A549 (cell line): ENCODE results near the gene HAND2. TPM values are rescaled to one million over a fixed set of nuclear protein-coding genes. Genes with fewer than 3 reads are reported as not detected.

Experiments
- ATAC-seq, 2 experiments: fragments of 200-7000 bp in 1 of 2; fragments of >200 bp in 1 of 2; cut with Nextera tagmentation in 1 of 2; cut with Tn5 transposase in 1 of 2; 3 replicates each; pipeline versions ENCODE4 v1.8.0 to v1.9.1; 2018 to 2020; ENCODE audit warnings: mild to moderate bottlenecking in 1 of 2, moderate library complexity in 1 of 2
- CTCF ChIA-PET: fragments of 300-600 bp; sonication (Branson Sonifier 250); formaldehyde crosslinking; extraction: SDS; loops from one replicate; lab custom pipeline; 2021; ENCODE audit warnings: antibody characterized with exemption, inconsistent platforms; lab: Yijun Ruan, JAX
- POLR2A ChIA-PET: fragments of 350-600 bp; formaldehyde crosslinking; extraction: SDS; loops from one replicate; lab custom pipeline; 2021; ENCODE audit warnings: antibody characterized with exemption, inconsistent platforms; lab: Yijun Ruan, JAX
- DNase-seq, 2 experiments: peaks; one replicate each; pipeline versions ENCODE4 v3.0.0 to v3.0.0-alpha.2; 2011 to 2016; ENCODE audit warnings: low read depth in 1 of 2, low spot score in 1 of 2
- FAIRE-seq: peaks from 2 replicates; lab custom pipeline; 2011; peaks lifted over from hg19 to GRCh38; lab: Jason Lieb, UNC
- H3K27ac ChIP-seq, 2 experiments: fragments of >200 bp; sonication (Bioruptor Twin); formaldehyde crosslinking; 3 replicates each; pipeline ENCODE4 v1.5.1; 2016 to 2017
- H3K4me1 ChIP-seq: fragments of >200 bp; sonication (Bioruptor Twin); formaldehyde crosslinking; 3 replicates; pipeline ENCODE4 v1.6.1; 2016
- H3K4me2 ChIP-seq: fragments of >200 bp; sonication (Bioruptor Twin); formaldehyde crosslinking; 3 replicates; pipeline ENCODE4 v1.6.1; 2016
- H3K4me3 ChIP-seq: fragments of >200 bp; sonication (Bioruptor Twin); formaldehyde crosslinking; 3 replicates; pipeline ENCODE4 v1.5.1; 2016
- H3K9me3 ChIP-seq: fragments of >200 bp; sonication (Bioruptor Twin); formaldehyde crosslinking; 3 replicates; pipeline ENCODE4 v1.6.1; 2016
- BHLHE40 ChIP-seq: IDR thresholded peaks from 2 replicates; pipeline ENCODE4 v1.6.1; 2012; ENCODE audit warnings: low read depth, low read length, inconsistent platforms
- CBX2 ChIP-seq: fragments of 200-600 bp; sonication (generic); IDR thresholded peaks from 2 replicates; pipeline ENCODE4 v1.6.1; 2016; ENCODE audit warnings: low read depth, mild to moderate bottlenecking, borderline replicate concordance
- CEBPB ChIP-seq, 2 experiments: fragments of >200 bp in 1 of 2; sonication (Bioruptor Twin) in 1 of 2; formaldehyde crosslinking in 1 of 2; IDR thresholded peaks; 2 replicates each; pipeline ENCODE4 v1.6.1; 2012 to 2016
- CHD2 ChIP-seq: fragments of 150-350 bp; IDR thresholded peaks from 2 replicates; pipeline ENCODE4 v1.6.1; 2014; ENCODE audit warnings: low read length; ENCODE audit not compliant: partially characterized antibody
- CHD4 ChIP-seq: fragments of 200-600 bp; sonication (generic); IDR thresholded peaks from 2 replicates; pipeline ENCODE4 v1.6.1; 2016; ENCODE audit warnings: antibody characterized with exemption, mild to moderate bottlenecking, borderline replicate concordance
- EHF ChIP-seq: fragments of 250-450 bp; sonication (Bioruptor Pico); IDR thresholded peaks from 2 replicates; pipeline ENCODE4 v1.5.0; 2020; ENCODE audit warnings: mild to moderate bottlenecking
- EHMT2 ChIP-seq: fragments of 200-600 bp; sonication (generic); IDR thresholded peaks from 2 replicates; pipeline ENCODE4 v1.6.1; 2016; ENCODE audit warnings: antibody characterized with exemption, low read depth, mild to moderate bottlenecking, moderate library complexity
- EP300 ChIP-seq, 2 experiments: fragments of >200 bp; sonication (Bioruptor Twin); formaldehyde crosslinking; IDR thresholded peaks; 2 replicates in 1 of 2; 3 replicates in 1 of 2; pipeline ENCODE4 v1.6.1; 2016 to 2017
- ESRRA ChIP-seq: fragments of 150-350 bp; IDR thresholded peaks from 2 replicates; pipeline ENCODE4 v1.6.1; 2014; ENCODE audit warnings: mild to moderate bottlenecking, low read length, borderline replicate concordance
- FOSB ChIP-seq: fragments of 250-450 bp; sonication (Bioruptor Pico); IDR thresholded peaks from 2 replicates; pipeline ENCODE4 v1.5.0; 2020; ENCODE audit warnings: mild to moderate bottlenecking, moderate library complexity
- GATA3 ChIP-seq: IDR thresholded peaks from 2 replicates; pipeline ENCODE4 v1.6.1; 2012; ENCODE audit warnings: borderline replicate concordance
- HDAC2 ChIP-seq: fragments of 200-600 bp; sonication (generic); IDR thresholded peaks from 2 replicates; pipeline ENCODE4 v1.6.1; 2016
- HEYL ChIP-seq: fragments of 250-450 bp; sonication (Bioruptor Pico); IDR thresholded peaks from 2 replicates; pipeline ENCODE4 v1.8.0; 2021; ENCODE audit warnings: mild to moderate bottlenecking, moderate library complexity
- KDM5A ChIP-seq: fragments of 200-600 bp; sonication (generic); IDR thresholded peaks from 2 replicates; pipeline ENCODE4 v1.6.1; 2016; ENCODE audit warnings: antibody characterized with exemption, mild to moderate bottlenecking
- MAFK ChIP-seq: fragments of 450-650 bp; IDR thresholded peaks from 2 replicates; pipeline ENCODE4 v1.6.1; 2014; ENCODE audit not compliant: partially characterized antibody
- RARB ChIP-seq: fragments of 250-450 bp; sonication (Bioruptor Pico); IDR thresholded peaks from 2 replicates; pipeline ENCODE4 v1.8.0; 2021; ENCODE audit warnings: mild to moderate bottlenecking, moderate library complexity
- RNF2 ChIP-seq: fragments of 200-600 bp; sonication (generic); IDR thresholded peaks from 2 replicates; pipeline ENCODE4 v1.6.1; 2016; ENCODE audit warnings: low read depth, mild to moderate bottlenecking, antibody characterized with exemption, moderate library complexity, borderline replicate concordance
- SREBF2 ChIP-seq: fragments of 450-650 bp; IDR thresholded peaks from 2 replicates; pipeline ENCODE4 v1.6.1; 2014; ENCODE audit warnings: mild to moderate bottlenecking, moderate library complexity
- TP53 ChIP-seq: fragments of 250-450 bp; sonication (Bioruptor Pico); IDR thresholded peaks from 2 replicates; pipeline ENCODE4 v1.5.0; 2021; ENCODE audit warnings: mild to moderate bottlenecking, moderate library complexity
- ZFP36 ChIP-seq: fragments of 450-650 bp; IDR thresholded peaks from 2 replicates; pipeline ENCODE4 v1.6.1; 2014; ENCODE audit warnings: borderline replicate concordance; ENCODE audit not compliant: partially characterized antibody
- ZSCAN20 ChIP-seq: fragments of 250-450 bp; sonication (Bioruptor Pico); IDR thresholded peaks from 2 replicates; pipeline ENCODE4 v1.8.0; 2022; ENCODE audit warnings: mild to moderate bottlenecking, moderate library complexity
- WGBS: methylation state at CpG from one replicate; pipeline ENCODE4 v1.1.6; 2017; ENCODE audit errors: missing lambda C conversion rate; 5-methylcytosine and 5-hydroxymethylcytosine counted together
- polyA plus RNA-seq, 4 experiments: library from polyadenylated mRNA; depleted of rRNA in 3 of 4; stranded (reverse); fragments of >200 nt; fragmentation: RNase III in 1 of 4; extraction: RNeasy Plus Mini Kit Qiagen cat#74134 plus additional on column Dnase treatment in 1 of 4; gene quantifications; 2 replicates in 3 of 4; 3 replicates in 1 of 4; pipeline ENCODE4 v1.2.3, GENCODE V29; 2011 to 2017
- TF ChIP-seq, protein P1 (sequence below): fragments of >200 bp; sonication (Bioruptor Twin); formaldehyde crosslinking; IDR thresholded peaks from 2 replicates; pipeline ENCODE4 v1.6.1; 2016
- TF ChIP-seq, protein P2 (sequence below): fragments of 450-650 bp; IDR thresholded peaks from 2 replicates; pipeline ENCODE4 v1.6.1; 2014; ENCODE audit warnings: antibody characterized with exemption
- TF ChIP-seq, protein P3 (sequence below): fragments of 250-450 bp; sonication (Bioruptor Pico); IDR thresholded peaks from 2 replicates; pipeline ENCODE4 v1.5.0; 2021; ENCODE audit warnings: mild to moderate bottlenecking, moderate library complexity, borderline replicate concordance
- TF ChIP-seq, protein P4 (sequence below): fragments of 150-350 bp; IDR thresholded peaks from 2 replicates; pipeline ENCODE4 v1.6.1; 2014; ENCODE audit warnings: low read depth, mild to moderate bottlenecking, low read length
- TF ChIP-seq, protein P5 (sequence below): IDR thresholded peaks from 2 replicates; pipeline ENCODE4 v1.6.1; 2012
- TF ChIP-seq, protein P6 (sequence below): IDR thresholded peaks from 2 replicates; pipeline ENCODE4 v1.6.1; 2012; ENCODE audit warnings: low read depth, borderline replicate concordance

The HAND2 gene
- polyA plus RNA-seq, 2 of the 4 experiments (the other 2 are of a cell fraction), result 0.44 to 0.63 TPM

DNA sequence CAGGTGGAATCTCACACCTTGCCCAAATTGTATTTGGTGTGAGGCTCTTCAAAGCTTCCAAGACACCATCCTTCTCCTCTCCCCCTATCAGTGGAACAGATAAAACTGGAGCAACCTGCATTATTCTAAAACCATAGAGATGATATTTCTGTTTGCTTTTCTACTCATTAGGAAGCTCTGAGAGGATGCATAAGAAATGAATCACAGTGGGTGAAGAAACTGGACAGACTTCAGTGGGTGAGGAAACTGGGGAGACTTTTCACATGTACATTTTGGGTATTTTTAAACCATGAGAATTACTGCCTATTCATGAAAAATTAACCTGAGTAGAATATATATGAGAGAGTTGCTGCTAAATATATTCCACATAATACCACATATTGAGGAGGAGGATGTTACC is 16.4 kb downstream of the HAND2 start (continued):
- TF ChIP-seq MAFK (no peak), HEYL (CRISPR knock-in tag) (no peak), RARB (no peak)
- TF ChIP-seq, protein P1, sequence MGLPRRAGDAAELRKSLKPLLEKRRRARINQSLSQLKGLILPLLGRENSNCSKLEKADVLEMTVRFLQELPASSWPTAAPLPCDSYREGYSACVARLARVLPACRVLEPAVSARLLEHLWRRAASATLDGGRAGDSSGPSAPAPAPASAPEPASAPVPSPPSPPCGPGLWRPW, result no peak
- TF ChIP-seq, all 56 proteins: peak for 0

DNA sequence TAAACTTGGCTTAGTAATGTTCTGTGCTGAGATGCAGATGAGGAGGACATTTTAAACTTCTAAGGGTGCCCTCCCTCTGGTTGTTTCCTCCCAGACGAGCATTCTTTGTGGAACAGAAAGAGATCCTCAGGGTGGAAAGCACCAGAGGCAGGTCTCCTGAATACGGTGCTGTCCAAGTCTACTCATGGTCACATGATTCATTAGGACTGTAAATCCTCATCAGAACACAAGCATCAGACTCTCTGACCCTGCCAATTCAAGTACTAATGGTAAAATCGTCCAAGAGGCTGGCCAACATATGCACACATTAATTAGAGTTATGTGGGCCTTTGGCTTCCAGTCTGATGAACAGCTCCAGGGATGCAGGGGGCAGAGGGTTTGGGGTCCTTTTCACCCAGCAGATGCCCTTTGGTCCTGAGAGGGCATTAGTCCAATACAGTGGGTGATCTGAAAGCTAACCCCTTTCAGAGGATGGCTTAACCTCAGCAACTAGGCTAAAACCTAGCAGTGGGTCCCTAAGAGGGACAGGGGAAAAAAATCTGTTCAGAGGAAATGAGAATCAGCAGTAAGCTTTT is 18.2 kb downstream of the HAND2 start:
- TF ChIP-seq HEYL (CRISPR knock-in tag) (no peak), EHF (CRISPR knock-in tag) (no peak), TP53 (CRISPR knock-in tag) (no peak), FOSB (no peak), ESRRA (no peak), SREBF2 (no peak), RNF2 (no peak), KDM5A (no peak), CBX2 (no peak)
- TF ChIP-seq, protein P2, sequence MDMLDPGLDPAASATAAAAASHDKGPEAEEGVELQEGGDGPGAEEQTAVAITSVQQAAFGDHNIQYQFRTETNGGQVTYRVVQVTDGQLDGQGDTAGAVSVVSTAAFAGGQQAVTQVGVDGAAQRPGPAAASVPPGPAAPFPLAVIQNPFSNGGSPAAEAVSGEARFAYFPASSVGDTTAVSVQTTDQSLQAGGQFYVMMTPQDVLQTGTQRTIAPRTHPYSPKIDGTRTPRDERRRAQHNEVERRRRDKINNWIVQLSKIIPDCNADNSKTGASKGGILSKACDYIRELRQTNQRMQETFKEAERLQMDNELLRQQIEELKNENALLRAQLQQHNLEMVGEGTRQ, result no peak
- ATAC-seq (no peak), DNase-seq (no peak), FAIRE-seq (no peak)
- ChIA-PET POLR2A (no interaction called here), CTCF (interaction anchor here (0.7 kb wide), 1 partner anchor 598 kb away, joined by 3 read pairs; no protein-coding TSS in a partner anchor)
- Histone ChIP-seq H3K27ac (no peak overlapping the region), H3K9me3 (no peaks in the 10 kb centered on the region), H3K4me2 (no peak overlapping the region), H3K4me1 (no peaks in the 10 kb centered on the region), H3K4me3 (no peak overlapping the region)
- 31% methylated on average over 3 of the region's 3 CpGs for WGBS

DNA sequence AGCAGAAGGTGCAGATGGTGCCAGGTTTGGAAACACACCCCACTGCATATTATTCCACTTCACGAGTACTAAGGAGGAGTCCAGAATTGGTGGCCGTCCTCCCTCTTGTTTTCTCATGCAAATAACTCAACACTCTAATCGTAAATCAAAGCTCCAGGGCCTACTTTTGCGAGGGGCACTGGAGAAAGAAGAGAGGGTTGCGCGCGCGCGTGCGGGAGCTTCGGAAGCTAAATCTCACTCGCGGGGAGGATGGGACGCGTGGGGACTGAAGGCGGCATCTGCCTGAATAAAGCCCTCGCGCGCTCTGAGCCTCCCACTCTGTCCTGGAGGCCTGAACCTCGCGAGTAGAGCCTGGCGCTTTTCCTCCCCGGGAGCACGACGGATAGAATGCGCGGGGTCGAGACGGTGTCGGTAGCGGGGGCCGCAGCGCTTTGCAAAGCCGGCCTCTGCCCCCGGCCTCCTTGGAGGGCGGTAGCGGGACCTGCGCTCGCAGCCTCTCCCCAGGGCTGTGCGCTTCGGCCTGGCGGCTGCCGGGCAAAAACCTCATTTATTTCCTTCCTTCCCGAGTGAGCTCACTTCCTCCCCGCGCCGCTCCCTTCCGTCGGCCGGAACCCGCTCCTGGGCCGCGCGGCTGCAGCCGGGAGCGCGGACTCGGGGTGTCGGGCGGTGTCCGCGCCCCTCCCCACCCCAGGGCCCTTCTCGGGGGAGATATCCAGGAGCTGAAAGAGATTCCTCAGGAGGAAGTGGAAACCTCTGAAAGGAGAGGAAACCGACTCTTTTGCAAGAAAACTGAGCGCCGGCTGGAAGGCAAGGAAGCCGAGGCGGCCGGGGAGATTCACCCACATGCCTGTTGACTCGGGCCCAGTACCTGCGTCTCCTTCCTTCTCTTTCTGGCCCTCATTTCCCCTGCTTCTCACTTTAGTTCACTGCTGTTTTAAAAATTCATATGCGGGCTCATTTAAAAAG is 20.7 kb downstream of the HAND2 start:
- H3K9me3 ChIP-seq, result no peaks in the 10 kb centered on the region
- no peak for FAIRE-seq
- H3K4me1 ChIP-seq, result no peaks in the 10 kb centered on the region
- no peak for ATAC-seq
- no peak overlapping the region for H3K4me3 ChIP-seq
- H3K4me2 ChIP-seq, result no peak overlapping the region
- DNase-seq, result no peak
- ChIA-PET CTCF (interaction anchor here (0.7 to 2.6 kb wide), 3 partner anchors 459 to 612 kb away, joined by 3 to 6 read pairs (median 3); no protein-coding TSS in a partner anchor), POLR2A (interaction anchor here (0.7 kb wide), 1 partner anchor 707 kb away, joined by 3 read pairs; no protein-coding TSS in a partner anchor)
- WGBS, result 86% methylated on average over 52 of the region's 72 CpGs
- no peak overlapping the region for H3K27ac ChIP-seq
- no peak for TF ChIP-seq CEBPB (IDR thresholded peaks at IDR 0.05)
- TF ChIP-seq EHMT2, result no peak
- TF ChIP-seq, protein P3, sequence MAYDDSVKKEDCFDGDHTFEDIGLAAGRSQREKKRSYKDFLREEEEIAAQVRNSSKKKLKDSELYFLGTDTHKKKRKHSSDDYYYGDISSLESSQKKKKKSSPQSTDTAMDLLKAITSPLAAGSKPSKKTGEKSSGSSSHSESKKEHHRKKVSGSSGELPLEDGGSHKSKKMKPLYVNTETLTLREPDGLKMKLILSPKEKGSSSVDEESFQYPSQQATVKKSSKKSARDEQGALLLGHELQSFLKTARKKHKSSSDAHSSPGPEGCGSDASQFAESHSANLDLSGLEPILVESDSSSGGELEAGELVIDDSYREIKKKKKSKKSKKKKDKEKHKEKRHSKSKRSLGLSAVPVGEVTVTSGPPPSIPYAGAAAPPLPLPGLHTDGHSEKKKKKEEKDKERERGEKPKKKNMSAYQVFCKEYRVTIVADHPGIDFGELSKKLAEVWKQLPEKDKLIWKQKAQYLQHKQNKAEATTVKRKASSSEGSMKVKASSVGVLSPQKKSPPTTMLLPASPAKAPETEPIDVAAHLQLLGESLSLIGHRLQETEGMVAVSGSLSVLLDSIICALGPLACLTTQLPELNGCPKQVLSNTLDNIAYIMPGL, result no peak
- no peak for TF ChIP-seq CHD2
- TF ChIP-seq, protein P4, sequence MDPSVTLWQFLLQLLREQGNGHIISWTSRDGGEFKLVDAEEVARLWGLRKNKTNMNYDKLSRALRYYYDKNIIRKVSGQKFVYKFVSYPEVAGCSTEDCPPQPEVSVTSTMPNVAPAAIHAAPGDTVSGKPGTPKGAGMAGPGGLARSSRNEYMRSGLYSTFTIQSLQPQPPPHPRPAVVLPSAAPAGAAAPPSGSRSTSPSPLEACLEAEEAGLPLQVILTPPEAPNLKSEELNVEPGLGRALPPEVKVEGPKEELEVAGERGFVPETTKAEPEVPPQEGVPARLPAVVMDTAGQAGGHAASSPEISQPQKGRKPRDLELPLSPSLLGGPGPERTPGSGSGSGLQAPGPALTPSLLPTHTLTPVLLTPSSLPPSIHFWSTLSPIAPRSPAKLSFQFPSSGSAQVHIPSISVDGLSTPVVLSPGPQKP, result no peak
- TF ChIP-seq GATA3, result no peak
- TF ChIP-seq ESRRA, result no peak
- TF ChIP-seq BHLHE40, result no peak
- no peak for TF ChIP-seq EHF (CRISPR knock-in tag)
- TF ChIP-seq KDM5A, result no peak
- TF ChIP-seq ZFP36, result no peak
- TF ChIP-seq, protein P5, sequence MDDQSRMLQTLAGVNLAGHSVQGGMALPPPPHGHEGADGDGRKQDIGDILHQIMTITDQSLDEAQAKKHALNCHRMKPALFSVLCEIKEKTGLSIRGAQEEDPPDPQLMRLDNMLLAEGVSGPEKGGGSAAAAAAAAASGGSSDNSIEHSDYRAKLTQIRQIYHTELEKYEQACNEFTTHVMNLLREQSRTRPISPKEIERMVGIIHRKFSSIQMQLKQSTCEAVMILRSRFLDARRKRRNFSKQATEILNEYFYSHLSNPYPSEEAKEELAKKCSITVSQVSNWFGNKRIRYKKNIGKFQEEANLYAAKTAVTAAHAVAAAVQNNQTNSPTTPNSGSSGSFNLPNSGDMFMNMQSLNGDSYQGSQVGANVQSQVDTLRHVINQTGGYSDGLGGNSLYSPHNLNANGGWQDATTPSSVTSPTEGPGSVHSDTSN, result no peak
- TF ChIP-seq HDAC2, result no peak
- no peak for TF ChIP-seq EP300 (IDR thresholded peaks at IDR 0.05)
- TF ChIP-seq, protein P2, result no peak
- no peak for TF ChIP-seq ZSCAN20 (CRISPR knock-in tag)
- TF ChIP-seq, protein P6, sequence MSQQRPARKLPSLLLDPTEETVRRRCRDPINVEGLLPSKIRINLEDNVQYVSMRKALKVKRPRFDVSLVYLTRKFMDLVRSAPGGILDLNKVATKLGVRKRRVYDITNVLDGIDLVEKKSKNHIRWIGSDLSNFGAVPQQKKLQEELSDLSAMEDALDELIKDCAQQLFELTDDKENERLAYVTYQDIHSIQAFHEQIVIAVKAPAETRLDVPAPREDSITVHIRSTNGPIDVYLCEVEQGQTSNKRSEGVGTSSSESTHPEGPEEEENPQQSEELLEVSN, result no peak
- no peak for TF ChIP-seq CHD4
